GM12878 (cell line): ENCODE data around the gene COL4A4.

Experiments
- EP300 ChIP-seq, 2 experiments: fragments of 150-350 bp in 1 of 2; IDR thresholded peaks; 2 replicates each; pipeline ENCODE4 v1.6.1; 2011 to 2012; ENCODE audit warnings: low read depth in 2 of 2, low read length in 2 of 2, borderline replicate concordance in 1 of 2, improper control_type of control experiment in 1 of 2, inconsistent platforms in 1 of 2; ENCODE audit not compliant: control insufficient read depth in 1 of 2
- RAD21 ChIP-seq: IDR thresholded peaks from 2 replicates; pipeline ENCODE4 v1.6.1; 2011; ENCODE audit warnings: mild to moderate bottlenecking, low read depth, low read length, moderate library complexity; ENCODE audit not compliant: insufficient read depth

GRCh38 chr2:227182765-227183164 lies 18.8 kb upstream of the COL4A4 start:
- TF ChIP-seq EP300 (IDR thresholded peaks at IDR 0.05; ENCODE audit: borderline replicate concordance in 1 of 2, control insufficient read depth in 1 of 2, low read depth in 2 of 2, low read length in 2 of 2) (no peak), RAD21 (no peak)
